Activated naive CD8-positive, alpha-beta T cell treated with anti-CD3 and anti-CD28 coated beads, Interleukin-2, amount 50 U/mL, for 24 hours (primary cell): ENCODE results near the gene TCAF1.
"Not testable (repeated sequence)": the region's sequence is repeated elsewhere in the genome, so short reads cannot be mapped to it uniquely, and the experiment has no call there.

Source experiments
- ATAC-seq: fragments of 150-1000 bp; cut with Tn5 transposase; one replicate; pipeline ENCODE4 v1.10.0; 2021
- DNase-seq: peaks from one replicate; pipeline ENCODE4 v3.0.0; 2021
- H3K27ac Mint-ChIP-seq: one replicate; pipeline ENCODE4 v1.8.0; 2021; ENCODE audit warnings: mild to moderate bottlenecking, mixed read lengths
- H3K27me3 Mint-ChIP-seq: one replicate; pipeline ENCODE4 v1.8.0; 2021; ENCODE audit warnings: mixed read lengths
- H3K36me3 Mint-ChIP-seq: one replicate; pipeline ENCODE4 v1.8.0; 2021; ENCODE audit warnings: low read depth, mixed read lengths
- H3K4me1 Mint-ChIP-seq: one replicate; pipeline ENCODE4 v1.8.0; 2021; ENCODE audit warnings: mixed read lengths
- H3K4me3 Mint-ChIP-seq: one replicate; pipeline ENCODE4 v1.8.0; 2021; ENCODE audit warnings: mild to moderate bottlenecking, moderate library complexity, mixed read lengths
- H3K9me3 Mint-ChIP-seq: one replicate; pipeline ENCODE4 v1.8.0; 2021; ENCODE audit warnings: mixed read lengths

The TCAF1 gene

DNA sequence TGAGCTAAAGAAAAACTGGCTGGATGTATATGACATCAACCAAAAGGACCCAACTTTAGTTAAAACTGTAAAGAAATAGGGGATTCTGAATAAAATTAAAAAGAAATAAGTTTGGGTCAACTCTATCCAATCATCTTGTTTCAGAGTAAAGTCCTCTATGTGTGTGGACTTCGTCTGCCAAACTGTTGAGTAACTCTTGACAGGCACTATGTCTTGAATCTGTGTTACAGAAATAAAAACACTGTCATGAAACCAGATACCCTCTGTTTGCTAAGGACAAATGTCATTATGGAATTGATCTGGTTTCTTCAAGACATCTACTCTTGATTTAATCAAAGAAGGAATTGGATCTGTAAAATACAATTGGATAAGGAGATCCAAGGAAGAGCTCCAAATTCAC lies 46.5 kb downstream of the TCAF1 start:
- H3K27ac Mint-ChIP-seq, ATAC-seq, DNase-seq, H3K36me3 Mint-ChIP-seq, H3K4me3 Mint-ChIP-seq, H3K4me1 Mint-ChIP-seq, H3K9me3 Mint-ChIP-seq, H3K27me3 Mint-ChIP-seq: not testable (repeated sequence)

DNA sequence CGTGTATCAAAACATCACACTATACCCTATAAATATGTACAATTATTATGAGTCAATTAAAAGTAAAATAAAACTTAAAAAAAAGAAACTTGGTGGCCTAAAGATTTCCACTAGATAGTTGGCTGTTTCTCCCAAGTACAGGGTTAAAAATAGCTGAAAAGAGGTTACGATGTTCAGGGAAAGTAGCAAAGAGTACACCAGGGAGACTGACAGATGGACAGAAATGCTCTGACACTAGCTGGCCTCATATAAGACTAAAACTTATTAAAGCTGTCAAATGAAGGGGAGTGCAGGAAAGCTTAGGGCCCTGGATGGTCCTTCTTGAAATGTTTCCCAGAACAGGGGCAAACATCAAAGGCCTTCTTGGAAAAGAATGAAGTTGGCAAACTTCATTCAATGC lies 51.3 kb downstream of the TCAF1 start:
- Mint-ChIP-seq H3K4me3 (no peak overlapping the region), H3K27ac (no peak overlapping the region), H3K9me3 (no peaks in the 10 kb centered on the region), H3K27me3 (no peaks in the 10 kb centered on the region), H3K36me3 (no peaks in the 10 kb centered on the region), H3K4me1 (no peaks in the 10 kb centered on the region)
- ATAC-seq (no peak), DNase-seq (no peak)

DNA sequence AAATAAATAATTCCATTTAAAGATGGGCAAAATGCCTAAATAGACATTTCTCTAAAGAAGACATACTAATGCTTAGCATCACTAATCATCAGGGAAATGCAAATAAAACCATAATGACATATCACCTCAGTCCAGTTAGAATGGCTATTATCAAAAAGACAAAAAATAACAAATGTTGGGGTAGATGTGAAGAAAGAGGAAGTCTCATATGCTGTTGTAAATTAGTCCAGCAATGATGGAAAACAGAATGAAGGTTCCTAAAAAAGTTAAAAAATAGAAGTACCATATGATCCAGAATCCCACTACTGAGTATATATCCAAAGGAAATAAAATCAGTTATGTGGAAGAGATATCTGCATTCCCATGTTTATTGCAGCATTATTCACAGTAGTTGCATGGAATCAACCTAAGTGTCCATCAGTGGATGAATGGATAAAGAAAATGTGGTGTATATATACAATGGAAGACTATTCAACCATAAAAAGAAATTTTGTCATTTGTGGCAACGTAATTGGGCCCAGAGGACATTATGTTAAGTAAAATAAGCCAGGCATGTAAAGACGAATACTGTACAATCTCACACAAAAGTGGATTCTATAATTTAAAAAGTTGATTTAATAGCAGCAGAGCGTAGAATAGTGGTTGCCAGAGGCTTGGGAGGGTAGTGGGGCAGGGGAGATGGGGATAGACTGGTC lies 52.0 kb downstream of the TCAF1 start:
- DNase-seq = no peak
- H3K27me3 Mint-ChIP-seq = no peaks in the 10 kb centered on the region
- H3K9me3 Mint-ChIP-seq = no peaks in the 10 kb centered on the region
- H3K36me3 Mint-ChIP-seq = no peaks in the 10 kb centered on the region
- H3K4me1 Mint-ChIP-seq = no peaks in the 10 kb centered on the region
- ATAC-seq = no peak
- no peak overlapping the region for H3K27ac Mint-ChIP-seq
- no peak overlapping the region for H3K4me3 Mint-ChIP-seq

DNA sequence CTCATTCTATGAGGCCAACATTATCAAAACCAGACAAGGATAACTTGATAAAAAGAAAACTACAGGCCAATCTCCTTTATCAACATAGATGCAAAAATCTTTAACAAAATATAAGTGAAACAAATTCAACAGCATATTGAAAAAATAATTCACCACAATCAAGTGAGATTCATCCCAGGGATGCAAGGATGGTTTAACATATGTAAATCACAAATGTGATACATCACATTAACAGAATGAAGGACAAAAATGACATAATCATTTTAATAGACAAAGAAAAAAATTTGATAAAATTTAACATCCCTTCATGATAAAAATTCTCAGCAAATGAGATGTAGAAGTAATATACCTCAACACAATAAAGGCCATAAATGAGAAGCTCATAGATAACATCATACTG lies 53.8 kb downstream of the TCAF1 start:
- H3K27ac Mint-ChIP-seq = no peak overlapping the region
- H3K9me3 Mint-ChIP-seq = no peaks in the 10 kb centered on the region
- DNase-seq (no peak), ATAC-seq (no peak)
- no peaks in the 10 kb centered on the region for H3K27me3 Mint-ChIP-seq
- H3K36me3 Mint-ChIP-seq = peaks cover 2% of the 10 kb centered on the region
- no peak overlapping the region for H3K4me3 Mint-ChIP-seq
- H3K4me1 Mint-ChIP-seq = no peaks in the 10 kb centered on the region

DNA sequence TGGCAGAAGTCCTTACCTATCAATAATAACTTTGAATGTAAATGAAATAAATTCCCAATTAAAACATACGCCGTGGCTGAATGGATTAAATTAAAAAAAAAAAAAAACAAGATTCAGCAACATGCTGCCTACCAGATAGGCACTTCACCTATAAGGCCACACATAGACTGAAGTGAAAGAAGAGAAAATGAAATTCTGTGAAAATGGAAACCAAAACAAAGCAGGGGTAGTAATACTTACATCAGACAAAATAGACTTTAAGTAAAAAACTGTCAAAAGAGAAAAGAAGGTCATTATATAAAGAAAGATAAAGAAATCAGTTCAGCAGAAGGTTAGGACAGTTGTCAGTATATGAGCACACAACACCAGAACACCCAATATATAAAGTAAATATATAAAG lies 55.3 kb downstream of the TCAF1 start:
- ATAC-seq (no peak), DNase-seq (no peak)
- Mint-ChIP-seq H3K4me1 (no peaks in the 10 kb centered on the region), H3K27me3 (no peaks in the 10 kb centered on the region), H3K9me3 (no peaks in the 10 kb centered on the region), H3K4me3 (no peak overlapping the region), H3K27ac (no peak overlapping the region), H3K36me3 (peaks cover 2% of the 10 kb centered on the region)

DNA sequence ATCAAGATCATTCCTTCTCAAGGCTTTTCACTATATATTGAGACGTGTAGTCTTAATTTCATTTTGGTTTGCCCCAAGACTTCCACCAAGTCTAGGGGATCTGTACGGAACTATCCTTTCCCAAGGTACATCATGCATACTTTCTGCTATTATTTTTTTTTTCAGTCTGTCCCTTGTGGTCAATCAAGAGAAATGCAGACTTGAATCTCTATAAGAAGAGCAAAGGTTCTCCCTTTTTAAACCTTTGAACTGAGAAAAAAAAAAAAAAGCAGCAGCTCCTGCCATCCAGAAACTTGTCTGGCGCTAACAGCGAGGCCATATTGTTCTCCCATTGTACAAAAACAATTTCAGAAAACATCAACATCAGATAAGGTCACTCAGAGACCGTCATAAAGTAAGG lies 60.3 kb downstream of the TCAF1 start:
- H3K36me3 Mint-ChIP-seq, H3K9me3 Mint-ChIP-seq, DNase-seq, H3K27me3 Mint-ChIP-seq, ATAC-seq, H3K4me1 Mint-ChIP-seq, H3K4me3 Mint-ChIP-seq, H3K27ac Mint-ChIP-seq: not testable (repeated sequence)

DNA sequence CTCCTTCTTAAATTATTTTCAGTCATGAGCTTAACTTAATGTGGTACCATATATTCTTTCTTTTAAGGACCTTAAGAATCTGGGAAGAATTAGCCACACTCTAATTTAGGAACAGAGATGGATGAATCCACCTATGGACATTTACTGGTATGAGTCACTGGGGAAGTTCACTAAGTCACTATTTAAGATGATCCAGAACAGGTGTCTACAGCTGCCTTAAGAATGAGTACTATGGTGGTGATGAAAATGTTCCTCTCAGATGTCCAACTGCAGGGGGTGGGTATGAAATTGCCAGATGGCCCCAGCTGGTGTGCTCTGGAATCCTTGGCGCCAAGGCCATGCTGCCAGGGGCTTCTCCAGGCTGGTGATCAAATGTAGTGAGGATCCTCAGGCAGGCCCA lies 61.9 kb downstream of the TCAF1 start:
- DNase-seq, H3K27me3 Mint-ChIP-seq, H3K9me3 Mint-ChIP-seq, H3K27ac Mint-ChIP-seq, H3K36me3 Mint-ChIP-seq, H3K4me3 Mint-ChIP-seq, ATAC-seq, H3K4me1 Mint-ChIP-seq: not testable (repeated sequence)

DNA sequence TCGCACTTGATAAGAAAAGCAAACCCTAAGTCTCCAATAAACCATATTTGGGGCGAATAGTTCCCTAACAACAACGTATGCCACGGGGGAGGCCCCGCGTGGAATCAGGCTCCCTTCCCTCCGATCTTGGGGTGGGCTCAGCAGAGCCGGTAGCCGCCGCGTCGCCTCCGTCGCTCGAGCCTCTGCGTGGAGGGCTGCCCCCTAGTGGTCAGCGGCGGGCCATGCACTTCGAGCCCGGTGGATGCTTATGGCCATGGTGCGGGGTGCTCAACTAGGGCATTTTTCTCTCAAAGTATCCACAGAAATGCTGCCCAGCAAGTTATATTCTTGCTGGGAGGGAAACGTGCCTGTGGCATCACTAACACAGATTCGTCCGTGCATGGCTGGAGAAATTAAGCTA lies 64.8 kb downstream of the TCAF1 start:
- not testable (repeated sequence) for H3K4me1 Mint-ChIP-seq, H3K36me3 Mint-ChIP-seq, H3K27ac Mint-ChIP-seq, H3K4me3 Mint-ChIP-seq, H3K9me3 Mint-ChIP-seq, H3K27me3 Mint-ChIP-seq
- peak; percentile 64 for ATAC-seq
- peak; percentile 98 for DNase-seq

DNA sequence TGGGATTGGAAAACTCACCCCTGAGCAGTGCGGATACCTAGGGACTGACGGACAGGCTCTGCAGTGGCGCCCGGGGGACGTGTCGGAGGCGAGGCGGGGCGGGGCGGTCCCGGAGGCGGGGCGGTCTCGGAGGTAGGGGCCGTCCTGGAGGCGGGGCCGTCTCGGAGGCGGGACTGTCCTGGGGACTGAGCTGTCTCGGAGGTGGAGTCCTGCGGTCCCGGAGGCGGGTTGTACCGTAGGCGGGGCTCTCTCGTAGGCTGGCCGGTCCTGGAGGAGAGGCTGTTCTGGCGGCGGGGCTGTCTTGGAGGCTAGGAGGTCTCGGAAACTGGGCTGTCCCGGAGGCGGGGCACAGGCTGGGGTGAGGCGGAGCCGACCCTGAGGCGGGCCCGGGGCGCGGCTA lies 65.4 kb downstream of the TCAF1 start:
- peak overlapping the region; percentile 56 for H3K27ac Mint-ChIP-seq
- peak; percentile 88 for ATAC-seq
- H3K4me1 Mint-ChIP-seq, H3K9me3 Mint-ChIP-seq, H3K27me3 Mint-ChIP-seq, H3K36me3 Mint-ChIP-seq: not testable (repeated sequence)
- H3K4me3 Mint-ChIP-seq = peak overlapping the region; percentile 69
- DNase-seq = peak; percentile 94

DNA sequence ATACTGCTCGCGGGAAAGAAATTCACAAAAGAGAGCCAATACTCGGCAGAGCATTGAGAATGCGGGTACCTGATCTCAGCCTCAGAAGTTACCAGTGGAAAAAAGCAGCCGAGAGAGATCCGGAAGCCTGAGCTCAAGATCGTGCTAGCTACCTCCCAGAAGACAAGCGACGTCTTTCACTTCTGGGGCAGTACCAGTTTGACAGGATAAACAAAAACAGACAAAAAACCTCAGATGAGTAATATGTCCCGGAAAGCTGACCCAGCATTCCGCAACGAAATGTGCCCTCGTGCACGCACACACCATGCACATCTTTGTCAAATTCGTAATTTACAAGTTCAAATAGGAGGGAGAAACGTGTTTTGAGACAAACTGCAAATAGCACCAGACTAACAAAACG lies 65.9 kb downstream of the TCAF1 start:
- not testable (repeated sequence) for H3K9me3 Mint-ChIP-seq, H3K27ac Mint-ChIP-seq, H3K36me3 Mint-ChIP-seq, H3K4me3 Mint-ChIP-seq, DNase-seq, H3K4me1 Mint-ChIP-seq, H3K27me3 Mint-ChIP-seq
- peak; percentile 52 for ATAC-seq

DNA sequence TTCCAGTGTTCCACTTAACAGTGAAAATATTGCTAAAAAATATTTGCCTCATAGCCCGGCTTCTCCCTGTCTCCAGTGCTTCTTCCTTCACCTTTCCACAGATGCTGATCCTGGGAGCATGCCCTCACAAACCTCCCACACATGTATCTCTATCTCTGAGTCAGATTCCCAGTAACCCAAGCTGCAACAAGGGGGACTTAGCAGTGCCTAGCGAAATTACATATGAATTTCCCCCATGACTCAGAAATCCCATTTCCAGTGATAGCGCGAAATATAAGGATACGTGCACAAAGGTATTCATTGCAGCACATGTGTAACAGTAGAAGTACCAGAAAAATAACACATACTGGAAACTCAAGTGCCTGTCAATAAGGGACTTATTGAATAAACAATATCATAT lies 75.4 kb downstream of the TCAF1 start:
- not testable (repeated sequence) for H3K9me3 Mint-ChIP-seq, H3K27me3 Mint-ChIP-seq, H3K4me3 Mint-ChIP-seq, DNase-seq, H3K36me3 Mint-ChIP-seq, H3K27ac Mint-ChIP-seq, H3K4me1 Mint-ChIP-seq
- ATAC-seq = peak; percentile 76

DNA sequence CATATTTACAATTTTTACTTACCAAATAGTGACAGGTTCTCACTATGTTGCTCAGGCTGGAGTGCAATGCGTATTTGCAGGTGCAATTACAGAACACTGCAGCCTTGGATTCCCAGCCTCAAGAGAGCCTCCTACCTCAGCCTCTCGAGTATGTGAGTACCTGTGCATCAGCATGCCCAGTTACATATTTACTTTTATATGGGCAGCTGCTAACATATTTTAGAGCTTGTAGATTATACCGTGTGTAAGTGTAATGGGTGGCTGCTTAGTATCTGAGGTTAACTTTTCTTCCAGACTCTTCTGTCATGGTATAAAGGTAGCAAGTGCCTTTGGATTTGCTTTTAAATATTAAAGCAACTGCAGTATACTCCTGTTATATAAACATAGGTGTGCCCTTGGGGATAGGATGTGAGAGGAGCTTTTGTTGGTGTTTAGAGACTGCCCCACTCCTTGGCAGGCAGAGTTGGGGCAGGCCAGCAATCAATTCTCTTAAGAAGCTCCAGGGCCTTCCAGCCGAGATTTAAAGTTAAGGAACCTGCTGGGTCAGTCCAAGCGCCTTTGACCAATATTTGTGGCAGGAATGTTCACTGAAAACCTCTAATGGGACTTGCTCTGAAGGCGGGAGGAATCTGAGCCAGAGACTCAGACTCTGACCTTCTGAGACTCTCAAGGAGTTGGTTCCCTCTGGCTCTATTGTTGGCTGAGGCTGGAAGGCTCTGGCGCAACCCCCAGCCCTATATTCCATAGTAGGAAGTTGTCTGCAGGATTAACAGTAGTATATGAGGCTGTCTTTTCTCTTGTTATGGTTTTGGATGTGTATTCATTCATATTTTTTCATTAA lies 77.5 kb downstream of the TCAF1 start:
- H3K36me3 Mint-ChIP-seq, H3K4me1 Mint-ChIP-seq, ATAC-seq, H3K27ac Mint-ChIP-seq, H3K9me3 Mint-ChIP-seq, DNase-seq, H3K4me3 Mint-ChIP-seq, H3K27me3 Mint-ChIP-seq: not testable (repeated sequence)

DNA sequence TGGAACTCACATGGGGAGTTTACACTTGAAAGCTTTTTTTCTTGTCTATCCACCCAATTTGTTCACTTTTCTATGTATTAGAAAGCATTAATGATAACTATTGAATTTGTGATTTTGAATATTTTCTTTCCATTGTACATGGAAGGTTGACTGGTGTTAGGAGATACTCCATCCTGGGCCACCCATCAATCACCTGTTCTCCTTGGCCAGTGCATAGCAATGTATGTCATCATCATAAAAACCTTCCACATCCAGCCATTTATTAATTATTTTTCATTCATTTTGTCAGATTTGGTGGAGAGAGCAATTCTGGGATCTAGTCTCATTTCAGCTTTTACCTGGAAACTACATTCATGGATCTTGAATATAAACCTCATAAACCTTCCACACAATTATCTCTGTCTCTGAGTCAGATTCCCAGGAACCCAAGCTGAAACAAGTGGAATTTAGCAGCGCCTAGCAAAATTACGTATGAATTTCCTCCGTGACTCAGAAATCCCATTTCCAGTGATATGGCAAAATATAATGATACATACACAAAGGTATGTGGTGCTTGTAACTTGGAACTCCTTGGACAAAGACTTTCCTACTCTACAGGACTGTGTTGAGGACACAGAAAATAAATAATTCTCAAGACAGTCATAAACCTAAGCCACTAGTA lies 78.2 kb downstream of the TCAF1 start:
- H3K4me1 Mint-ChIP-seq, H3K36me3 Mint-ChIP-seq, H3K27me3 Mint-ChIP-seq, H3K27ac Mint-ChIP-seq, DNase-seq, H3K9me3 Mint-ChIP-seq, H3K4me3 Mint-ChIP-seq, ATAC-seq: not testable (repeated sequence)

DNA sequence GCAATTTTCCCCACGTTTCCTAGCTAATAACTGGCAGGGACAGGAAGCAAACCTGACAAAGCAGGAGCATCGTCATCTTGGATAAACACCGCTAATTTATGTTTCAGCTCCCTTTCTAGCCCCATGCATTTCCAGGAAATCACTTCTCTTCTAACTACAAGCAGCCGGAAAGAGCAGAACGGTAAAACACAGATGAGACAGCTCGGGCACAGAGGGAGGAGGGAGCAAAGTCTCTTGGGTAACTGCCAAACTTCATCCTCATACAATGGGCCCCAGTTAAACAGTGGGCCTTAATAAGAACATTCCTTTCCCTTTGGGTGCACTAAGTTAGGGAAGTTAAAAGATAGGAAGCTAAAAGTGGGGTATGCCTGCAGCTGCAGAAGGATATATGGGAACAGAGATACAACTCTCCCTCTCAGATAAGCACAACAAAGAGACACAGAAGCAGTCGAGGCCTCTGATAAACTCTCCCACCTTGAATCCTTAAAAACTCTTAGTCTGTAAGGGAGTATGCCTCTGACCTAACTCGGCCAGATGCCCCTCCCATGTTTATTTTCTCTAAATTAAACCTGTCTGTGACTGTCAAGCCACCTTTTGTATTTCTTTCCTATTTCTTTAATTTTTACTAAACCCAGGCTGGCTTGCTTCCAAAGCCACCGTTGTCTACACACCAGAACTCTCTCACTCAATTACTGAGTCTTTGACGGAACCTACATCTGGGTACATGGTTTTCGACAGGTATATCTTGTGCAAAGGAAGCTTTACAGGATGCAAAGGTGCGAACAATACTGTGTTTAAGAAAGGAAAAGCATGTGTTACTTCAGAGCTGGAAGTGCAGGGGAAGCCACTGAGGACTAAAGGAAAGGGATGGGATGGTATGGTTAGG lies 80.3 kb downstream of the TCAF1 start:
- ATAC-seq = peak; percentile 57
- DNase-seq, H3K4me1 Mint-ChIP-seq, H3K27ac Mint-ChIP-seq, H3K9me3 Mint-ChIP-seq, H3K36me3 Mint-ChIP-seq, H3K27me3 Mint-ChIP-seq, H3K4me3 Mint-ChIP-seq: not testable (repeated sequence)
